Measurements from ENCODE around the gene NAB1. TPM values are rescaled to one million over a fixed set of nuclear protein-coding genes. Genes with fewer than 3 reads are reported as not detected.
A peak's percentile ranks its signal among the peaks of the same experiment; 100 is the strongest.

Gene NAB1
- polyA plus RNA-seq, 1 donor from 2014 or later: 49.8 TPM

DNA sequence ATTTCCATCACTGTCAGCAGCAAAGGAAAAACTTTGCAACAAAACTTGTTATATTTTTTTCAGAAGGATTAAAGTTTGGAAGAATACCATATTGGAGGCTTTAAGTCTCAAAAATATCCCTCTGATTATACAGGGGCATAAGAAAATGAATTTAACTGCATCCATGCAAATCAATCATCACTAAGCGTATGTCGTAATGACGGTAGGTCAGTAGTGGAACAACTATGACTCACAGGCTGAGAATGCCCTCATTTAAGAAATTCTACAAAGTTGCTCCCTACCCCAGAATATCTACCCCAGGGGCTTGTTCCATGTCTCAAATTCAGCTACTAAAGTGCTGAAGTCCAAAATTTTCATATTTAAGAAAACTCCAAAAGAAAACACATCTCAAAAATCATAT is 12.5 kb upstream of the NAB1 start:
- Histone ChIP-seq H3K4me2 (ENCODE audit: low read length) (no peak overlapping the region), H3K9me2 (ENCODE audit: insufficient read depth, low read length) (no peaks in the 10 kb centered on the region), H3K9me3 (ENCODE audit: low read length) (no peaks in the 10 kb centered on the region), H3K27ac (ENCODE audit: low read length) (no peak overlapping the region), H3K4me3 (ENCODE audit: low read length) (no peak overlapping the region), H3K9ac (ENCODE audit: low read length) (no peak overlapping the region), H3K79me2 (replicated peaks; ENCODE audit: insufficient read depth, low read length) (no peaks in the 10 kb centered on the region), H3K36me3 (ENCODE audit: insufficient read depth, low read length) (no peaks in the 10 kb centered on the region), H3F3A (ENCODE audit: insufficient read depth, low read length, poor library complexity, severe bottlenecking) (no peaks in the 10 kb centered on the region), H2AFZ (ENCODE audit: low read depth, low read length) (no peak overlapping the region), H4K20me1 (ENCODE audit: insufficient read depth) (no peaks in the 10 kb centered on the region), H3K27me3 (ENCODE audit: insufficient read depth, low read depth, low read length) (no peaks in the 10 kb centered on the region)
- no peak for TF ChIP-seq SMC3 (conservative IDR thresholded peaks at IDR 0.05; ENCODE audit: poor library complexity)
- no peak for TF ChIP-seq POLR2AphosphoS5 (IDR thresholded peaks at IDR 0.05)
- no peak for TF ChIP-seq TAF1 (IDR thresholded peaks at IDR 0.05; ENCODE audit: low read depth)
- TF ChIP-seq RAD21 (conservative IDR thresholded peaks at IDR 0.05): no peak
- no peak for TF ChIP-seq EP300 (conservative IDR thresholded peaks at IDR 0.05; ENCODE audit: poor library complexity, severe bottlenecking)
- TF ChIP-seq, protein P1, sequence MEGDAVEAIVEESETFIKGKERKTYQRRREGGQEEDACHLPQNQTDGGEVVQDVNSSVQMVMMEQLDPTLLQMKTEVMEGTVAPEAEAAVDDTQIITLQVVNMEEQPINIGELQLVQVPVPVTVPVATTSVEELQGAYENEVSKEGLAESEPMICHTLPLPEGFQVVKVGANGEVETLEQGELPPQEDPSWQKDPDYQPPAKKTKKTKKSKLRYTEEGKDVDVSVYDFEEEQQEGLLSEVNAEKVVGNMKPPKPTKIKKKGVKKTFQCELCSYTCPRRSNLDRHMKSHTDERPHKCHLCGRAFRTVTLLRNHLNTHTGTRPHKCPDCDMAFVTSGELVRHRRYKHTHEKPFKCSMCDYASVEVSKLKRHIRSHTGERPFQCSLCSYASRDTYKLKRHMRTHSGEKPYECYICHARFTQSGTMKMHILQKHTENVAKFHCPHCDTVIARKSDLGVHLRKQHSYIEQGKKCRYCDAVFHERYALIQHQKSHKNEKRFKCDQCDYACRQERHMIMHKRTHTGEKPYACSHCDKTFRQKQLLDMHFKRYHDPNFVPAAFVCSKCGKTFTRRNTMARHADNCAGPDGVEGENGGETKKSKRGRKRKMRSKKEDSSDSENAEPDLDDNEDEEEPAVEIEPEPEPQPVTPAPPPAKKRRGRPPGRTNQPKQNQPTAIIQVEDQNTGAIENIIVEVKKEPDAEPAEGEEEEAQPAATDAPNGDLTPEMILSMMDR (IDR thresholded peaks at IDR 0.05; ENCODE audit: poor library complexity, severe bottlenecking): no peak
- TF ChIP-seq EZH2 (IDR thresholded peaks at IDR 0.05; ENCODE audit: borderline replicate concordance, insufficient read depth, low read length, poor library complexity, severe bottlenecking): no peak
- TF ChIP-seq, protein P2, sequence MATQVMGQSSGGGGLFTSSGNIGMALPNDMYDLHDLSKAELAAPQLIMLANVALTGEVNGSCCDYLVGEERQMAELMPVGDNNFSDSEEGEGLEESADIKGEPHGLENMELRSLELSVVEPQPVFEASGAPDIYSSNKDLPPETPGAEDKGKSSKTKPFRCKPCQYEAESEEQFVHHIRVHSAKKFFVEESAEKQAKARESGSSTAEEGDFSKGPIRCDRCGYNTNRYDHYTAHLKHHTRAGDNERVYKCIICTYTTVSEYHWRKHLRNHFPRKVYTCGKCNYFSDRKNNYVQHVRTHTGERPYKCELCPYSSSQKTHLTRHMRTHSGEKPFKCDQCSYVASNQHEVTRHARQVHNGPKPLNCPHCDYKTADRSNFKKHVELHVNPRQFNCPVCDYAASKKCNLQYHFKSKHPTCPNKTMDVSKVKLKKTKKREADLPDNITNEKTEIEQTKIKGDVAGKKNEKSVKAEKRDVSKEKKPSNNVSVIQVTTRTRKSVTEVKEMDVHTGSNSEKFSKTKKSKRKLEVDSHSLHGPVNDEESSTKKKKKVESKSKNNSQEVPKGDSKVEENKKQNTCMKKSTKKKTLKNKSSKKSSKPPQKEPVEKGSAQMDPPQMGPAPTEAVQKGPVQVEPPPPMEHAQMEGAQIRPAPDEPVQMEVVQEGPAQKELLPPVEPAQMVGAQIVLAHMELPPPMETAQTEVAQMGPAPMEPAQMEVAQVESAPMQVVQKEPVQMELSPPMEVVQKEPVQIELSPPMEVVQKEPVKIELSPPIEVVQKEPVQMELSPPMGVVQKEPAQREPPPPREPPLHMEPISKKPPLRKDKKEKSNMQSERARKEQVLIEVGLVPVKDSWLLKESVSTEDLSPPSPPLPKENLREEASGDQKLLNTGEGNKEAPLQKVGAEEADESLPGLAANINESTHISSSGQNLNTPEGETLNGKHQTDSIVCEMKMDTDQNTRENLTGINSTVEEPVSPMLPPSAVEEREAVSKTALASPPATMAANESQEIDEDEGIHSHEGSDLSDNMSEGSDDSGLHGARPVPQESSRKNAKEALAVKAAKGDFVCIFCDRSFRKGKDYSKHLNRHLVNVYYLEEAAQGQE (IDR thresholded peaks at IDR 0.05; ENCODE audit: borderline replicate concordance): no peak
- TF ChIP-seq MXI1 (conservative IDR thresholded peaks at IDR 0.05; ENCODE audit: poor library complexity, severe bottlenecking): no peak

DNA sequence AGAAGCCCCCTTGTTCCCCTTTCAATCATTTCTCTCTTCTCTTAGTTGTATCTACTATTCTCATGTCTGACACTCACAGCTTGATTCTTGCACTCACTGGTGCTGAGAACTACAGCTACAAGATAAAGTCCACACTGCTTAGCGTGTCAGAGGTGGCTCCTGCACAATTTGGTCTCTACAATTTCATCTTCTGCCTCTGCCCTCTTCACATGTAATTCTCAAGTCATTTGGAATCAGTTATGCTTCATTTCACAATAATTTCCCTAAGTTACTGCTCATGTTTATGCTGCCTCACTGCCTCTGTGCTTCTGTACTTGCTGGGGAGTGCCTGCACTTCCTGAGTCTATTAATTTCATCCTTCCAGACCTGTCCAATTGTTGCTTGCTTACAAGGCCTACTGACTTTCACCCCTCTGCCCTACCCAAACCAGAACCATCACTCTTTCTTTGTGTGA is 11.6 kb upstream of the NAB1 start:
- H3K9ac ChIP-seq (ENCODE audit: low read length): peak overlapping the region; percentile 17
- H3K4me3 ChIP-seq (ENCODE audit: low read length): peak overlapping the region; percentile 21
- H3K27ac ChIP-seq (ENCODE audit: low read length): no peak overlapping the region
- no peaks in the 10 kb centered on the region for H3K9me3 ChIP-seq (ENCODE audit: low read length)
- no peak for TF ChIP-seq MXI1 (conservative IDR thresholded peaks at IDR 0.05; ENCODE audit: poor library complexity, severe bottlenecking)
- no peak for TF ChIP-seq TAF1 (IDR thresholded peaks at IDR 0.05; ENCODE audit: low read depth)
- no peak for TF ChIP-seq EZH2 (IDR thresholded peaks at IDR 0.05; ENCODE audit: borderline replicate concordance, insufficient read depth, low read length, poor library complexity, severe bottlenecking)
- TF ChIP-seq POLR2AphosphoS5 (IDR thresholded peaks at IDR 0.05): no peak
- TF ChIP-seq, protein P2 (IDR thresholded peaks at IDR 0.05; ENCODE audit: borderline replicate concordance): no peak
- no peak overlapping the region for H3K4me2 ChIP-seq (ENCODE audit: low read length)
- no peaks in the 10 kb centered on the region for H3K79me2 ChIP-seq (replicated peaks; ENCODE audit: insufficient read depth, low read length)
- H3K27me3 ChIP-seq (ENCODE audit: insufficient read depth, low read depth, low read length): no peaks in the 10 kb centered on the region
- no peaks in the 10 kb centered on the region for H4K20me1 ChIP-seq (ENCODE audit: insufficient read depth)
- H3K9me2 ChIP-seq (ENCODE audit: insufficient read depth, low read length): no peaks in the 10 kb centered on the region
- H3F3A ChIP-seq (ENCODE audit: insufficient read depth, low read length, poor library complexity, severe bottlenecking): no peaks in the 10 kb centered on the region
- H2AFZ ChIP-seq (ENCODE audit: low read depth, low read length): no peak overlapping the region
- no peaks in the 10 kb centered on the region for H3K36me3 ChIP-seq (ENCODE audit: insufficient read depth, low read length)
